ENCODE results near the gene CAMSAP1.

DNA sequence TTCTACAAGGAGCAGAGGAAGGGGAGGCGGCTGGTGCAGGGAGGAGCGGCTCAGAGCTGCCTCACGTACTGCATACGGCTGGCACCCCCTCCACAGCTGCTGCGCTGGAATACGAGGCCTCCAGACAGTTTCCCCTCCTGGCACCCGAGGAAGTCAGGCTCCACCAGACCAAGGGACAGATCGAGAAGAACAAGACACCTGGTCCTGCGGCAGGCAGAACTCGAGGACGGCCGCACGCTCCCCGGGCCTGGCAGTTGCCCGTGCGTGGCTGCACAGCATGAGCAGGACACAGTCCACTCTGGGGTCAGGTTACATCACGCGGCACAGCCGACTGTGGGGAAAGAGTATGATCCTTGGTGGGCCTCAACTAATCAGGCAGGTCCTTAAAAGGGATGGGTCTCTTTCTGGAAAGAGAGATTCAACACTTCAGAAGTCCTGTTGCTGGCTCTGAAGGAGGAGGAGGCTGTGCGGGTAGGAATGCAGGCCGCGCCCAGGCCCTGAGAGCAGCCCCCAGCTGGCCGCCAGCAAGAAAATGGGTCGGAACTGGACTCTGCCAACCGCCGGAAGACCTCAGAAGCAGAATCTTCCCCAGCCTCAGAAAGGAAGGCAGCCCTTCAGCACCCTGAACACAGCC is 42.3 kb upstream of the CAMSAP1 start:
- TF ChIP-seq CSDC2 (CRISPR knock-in tag; IDR thresholded peaks at IDR 0.05) (no peak), RARB (CRISPR knock-in tag; IDR thresholded peaks at IDR 0.05) (no peak), ZFP3 (CRISPR knock-in tag; IDR thresholded peaks at IDR 0.05) (no peak), ESRRG (CRISPR knock-in tag; IDR thresholded peaks at IDR 0.05) (no peak), TSHZ2 (CRISPR knock-in tag; IDR thresholded peaks at IDR 0.05) (no peak)

Measured in SK-N-SH treated with all-trans-retinoic acid at 6 μM for 48 hours (cell line).